HL-60 (cell line): Measurements from ENCODE around the gene S1PR1.

Experiments used
- DNase-seq, 2 experiments: peaks; one replicate each; pipeline ENCODE4 v3.0.0-alpha.2; 2010 to 2020; ENCODE audit warnings: low read depth in 1 of 2, low spot score in 1 of 2
- H3K27ac ChIP-seq: fragments of 250-450 bp; sonication (Bioruptor Pico); replicated peaks from 2 replicates; pipeline ENCODE4 v1.5.1; 2020; ENCODE audit warnings: mild to moderate bottlenecking, moderate library complexity
- H3K27me3 ChIP-seq: fragments of 250-450 bp; sonication (Bioruptor Pico); 2 replicates; pipeline ENCODE4 v1.5.1; 2021; ENCODE audit warnings: mild to moderate bottlenecking, moderate library complexity; ENCODE audit not compliant: insufficient read depth, poor library complexity, severe bottlenecking
- H3K4me3 ChIP-seq: replicated peaks from 2 replicates; pipeline ENCODE4 v1.5.1; 2011; ENCODE audit warnings: mild to moderate bottlenecking, control low read depth, low read length; ENCODE audit not compliant: insufficient read depth
- GABPA ChIP-seq: IDR thresholded peaks from 2 replicates; pipeline ENCODE4 v1.6.1; 2012; ENCODE audit warnings: low read depth
- POLR2AphosphoS5 ChIP-seq: IDR thresholded peaks from 2 replicates; pipeline ENCODE4 v1.6.1; 2012; ENCODE audit warnings: low read depth
- SPI1 ChIP-seq: IDR thresholded peaks from 2 replicates; pipeline ENCODE4 v1.6.1; 2012; ENCODE audit warnings: low read depth, mild to moderate bottlenecking, borderline replicate concordance
- TF ChIP-seq, protein P1 (sequence below): IDR thresholded peaks from 2 replicates; pipeline ENCODE4 v1.6.1; 2012; ENCODE audit warnings: low read depth; ENCODE audit not compliant: insufficient replicate concordance
- TF ChIP-seq, protein P2 (sequence below): IDR thresholded peaks from one replicate; pipeline ENCODE4 v1.5.1; 2011; ENCODE audit warnings: low read length, control low read depth, inconsistent platforms; ENCODE audit not compliant: insufficient read depth

The S1PR1 gene

DNA sequence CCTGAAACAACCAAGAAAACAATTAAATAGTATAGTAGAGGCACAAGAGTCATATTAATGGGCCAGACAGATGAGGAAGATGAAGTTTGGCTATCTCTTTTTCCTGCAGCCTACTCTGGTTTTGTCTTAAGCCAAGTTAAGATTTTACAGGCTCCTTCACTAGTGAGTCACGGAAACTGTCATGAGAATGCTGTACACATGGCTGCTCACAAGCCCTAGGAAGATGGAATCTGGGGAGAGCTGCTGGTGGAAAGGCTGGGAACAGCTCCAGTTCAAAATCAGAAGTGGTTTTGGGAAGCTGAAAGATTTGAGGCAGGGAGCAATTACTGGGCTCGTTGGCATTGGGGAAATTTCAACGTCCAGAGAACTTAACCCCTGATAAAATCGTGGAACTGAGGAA is 46.4 kb upstream of the S1PR1 start:
- DNase-seq: no peak
- TF ChIP-seq, protein P1, sequence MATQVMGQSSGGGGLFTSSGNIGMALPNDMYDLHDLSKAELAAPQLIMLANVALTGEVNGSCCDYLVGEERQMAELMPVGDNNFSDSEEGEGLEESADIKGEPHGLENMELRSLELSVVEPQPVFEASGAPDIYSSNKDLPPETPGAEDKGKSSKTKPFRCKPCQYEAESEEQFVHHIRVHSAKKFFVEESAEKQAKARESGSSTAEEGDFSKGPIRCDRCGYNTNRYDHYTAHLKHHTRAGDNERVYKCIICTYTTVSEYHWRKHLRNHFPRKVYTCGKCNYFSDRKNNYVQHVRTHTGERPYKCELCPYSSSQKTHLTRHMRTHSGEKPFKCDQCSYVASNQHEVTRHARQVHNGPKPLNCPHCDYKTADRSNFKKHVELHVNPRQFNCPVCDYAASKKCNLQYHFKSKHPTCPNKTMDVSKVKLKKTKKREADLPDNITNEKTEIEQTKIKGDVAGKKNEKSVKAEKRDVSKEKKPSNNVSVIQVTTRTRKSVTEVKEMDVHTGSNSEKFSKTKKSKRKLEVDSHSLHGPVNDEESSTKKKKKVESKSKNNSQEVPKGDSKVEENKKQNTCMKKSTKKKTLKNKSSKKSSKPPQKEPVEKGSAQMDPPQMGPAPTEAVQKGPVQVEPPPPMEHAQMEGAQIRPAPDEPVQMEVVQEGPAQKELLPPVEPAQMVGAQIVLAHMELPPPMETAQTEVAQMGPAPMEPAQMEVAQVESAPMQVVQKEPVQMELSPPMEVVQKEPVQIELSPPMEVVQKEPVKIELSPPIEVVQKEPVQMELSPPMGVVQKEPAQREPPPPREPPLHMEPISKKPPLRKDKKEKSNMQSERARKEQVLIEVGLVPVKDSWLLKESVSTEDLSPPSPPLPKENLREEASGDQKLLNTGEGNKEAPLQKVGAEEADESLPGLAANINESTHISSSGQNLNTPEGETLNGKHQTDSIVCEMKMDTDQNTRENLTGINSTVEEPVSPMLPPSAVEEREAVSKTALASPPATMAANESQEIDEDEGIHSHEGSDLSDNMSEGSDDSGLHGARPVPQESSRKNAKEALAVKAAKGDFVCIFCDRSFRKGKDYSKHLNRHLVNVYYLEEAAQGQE: no peak
- TF ChIP-seq, protein P2, sequence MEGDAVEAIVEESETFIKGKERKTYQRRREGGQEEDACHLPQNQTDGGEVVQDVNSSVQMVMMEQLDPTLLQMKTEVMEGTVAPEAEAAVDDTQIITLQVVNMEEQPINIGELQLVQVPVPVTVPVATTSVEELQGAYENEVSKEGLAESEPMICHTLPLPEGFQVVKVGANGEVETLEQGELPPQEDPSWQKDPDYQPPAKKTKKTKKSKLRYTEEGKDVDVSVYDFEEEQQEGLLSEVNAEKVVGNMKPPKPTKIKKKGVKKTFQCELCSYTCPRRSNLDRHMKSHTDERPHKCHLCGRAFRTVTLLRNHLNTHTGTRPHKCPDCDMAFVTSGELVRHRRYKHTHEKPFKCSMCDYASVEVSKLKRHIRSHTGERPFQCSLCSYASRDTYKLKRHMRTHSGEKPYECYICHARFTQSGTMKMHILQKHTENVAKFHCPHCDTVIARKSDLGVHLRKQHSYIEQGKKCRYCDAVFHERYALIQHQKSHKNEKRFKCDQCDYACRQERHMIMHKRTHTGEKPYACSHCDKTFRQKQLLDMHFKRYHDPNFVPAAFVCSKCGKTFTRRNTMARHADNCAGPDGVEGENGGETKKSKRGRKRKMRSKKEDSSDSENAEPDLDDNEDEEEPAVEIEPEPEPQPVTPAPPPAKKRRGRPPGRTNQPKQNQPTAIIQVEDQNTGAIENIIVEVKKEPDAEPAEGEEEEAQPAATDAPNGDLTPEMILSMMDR: no peak
- TF ChIP-seq POLR2AphosphoS5 (no peak), SPI1 (no peak), GABPA (no peak)
- Histone ChIP-seq H3K4me3 (no peak overlapping the region), H3K27ac (no peak overlapping the region), H3K27me3 (no peaks in the 10 kb centered on the region)

DNA sequence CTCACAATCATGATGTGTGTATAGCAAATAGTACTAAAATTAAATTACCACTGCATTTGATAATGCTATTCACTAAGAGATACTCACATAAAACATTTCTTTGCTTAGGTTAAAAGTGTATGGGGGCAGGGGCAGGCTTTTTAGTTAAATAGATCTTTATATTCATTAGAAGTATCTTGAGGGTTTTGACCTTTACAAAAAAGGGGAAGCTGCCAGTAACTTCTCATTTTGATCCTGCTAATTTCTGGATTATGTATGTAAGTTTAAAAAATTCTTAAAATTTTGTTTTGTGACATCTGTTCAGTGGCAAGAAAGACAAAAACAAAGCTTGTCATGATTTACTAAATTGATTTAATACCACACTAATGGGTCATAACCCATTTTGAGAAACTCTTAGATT is 45.8 kb upstream of the S1PR1 start:
- Histone ChIP-seq H3K27ac (no peak overlapping the region), H3K27me3 (no peaks in the 10 kb centered on the region), H3K4me3 (no peak overlapping the region)
- TF ChIP-seq GABPA (no peak), SPI1 (peak; percentile 55; the same call in 1 of the 2 replicates), POLR2AphosphoS5 (no peak)
- DNase-seq: no peak

DNA sequence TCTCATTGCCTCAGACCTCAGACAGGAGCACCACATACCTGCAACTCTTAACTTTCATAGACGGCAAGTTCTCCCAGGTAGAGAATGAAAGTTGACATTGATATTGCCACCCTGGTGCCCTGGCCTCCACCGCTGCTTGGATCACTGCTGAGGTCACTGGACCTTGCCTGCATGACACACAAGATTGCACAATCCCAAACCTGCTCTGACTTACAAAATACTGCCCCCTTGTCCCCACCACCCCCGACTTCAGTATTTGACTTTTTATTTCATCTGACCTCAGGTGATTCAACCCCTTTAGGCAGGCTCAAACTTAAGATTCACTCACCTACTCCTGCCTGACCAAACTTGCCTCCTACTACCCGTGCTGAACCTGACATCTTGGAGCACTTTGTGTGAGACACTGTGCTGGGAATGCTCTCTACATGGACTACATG is 43.1 kb upstream of the S1PR1 start:
- DNase-seq: no peak

DNA sequence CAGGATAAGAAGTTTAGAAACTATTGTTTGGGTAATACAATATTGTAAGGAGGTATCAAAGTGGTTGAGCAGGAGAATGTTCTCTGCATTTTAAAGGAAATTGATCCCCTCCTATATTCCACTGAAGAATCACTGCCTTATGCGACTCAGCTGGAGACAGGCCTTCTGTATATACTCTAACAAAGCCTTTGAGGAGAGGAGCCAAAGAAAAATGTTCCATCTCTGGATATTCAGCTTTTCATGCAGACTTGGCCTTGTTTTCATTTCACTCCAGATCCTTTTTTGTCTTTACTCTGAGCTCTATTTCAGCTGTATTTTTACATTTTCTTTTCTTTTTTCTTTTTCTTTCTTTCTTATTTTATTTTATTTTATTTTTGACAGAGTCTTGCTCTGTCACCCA is 42.1 kb upstream of the S1PR1 start:
- no peak for DNase-seq
- Histone ChIP-seq H3K4me3 (no peak overlapping the region), H3K27ac (no peak overlapping the region), H3K27me3 (no peaks in the 10 kb centered on the region)
- TF ChIP-seq, protein P1: no peak
- TF ChIP-seq SPI1 (no peak), GABPA (no peak), POLR2AphosphoS5 (no peak)
- TF ChIP-seq, protein P2: no peak

More for the DNA sequence above, 43.1 kb upstream of the S1PR1 start:
- H3K4me3 ChIP-seq: no peak overlapping the region
- no peak overlapping the region for H3K27ac ChIP-seq
- no peaks in the 10 kb centered on the region for H3K27me3 ChIP-seq
- TF ChIP-seq POLR2AphosphoS5 (no peak), SPI1 (no peak), GABPA (no peak)
- TF ChIP-seq, protein P1: no peak
- TF ChIP-seq, protein P2: no peak
